HEK293 (cell line): ENCODE data around the gene ATP10A.

Experiments used
- CTCF ChIA-PET: fragments of 350-600 bp; formaldehyde crosslinking; extraction: SDS; loops from one replicate; lab custom pipeline; 2021; ENCODE audit warnings: antibody characterized with exemption; lab: Yijun Ruan, JAX
- POLR2A ChIA-PET: fragments of 300-600 bp; formaldehyde crosslinking; extraction: SDS; loops from one replicate; lab custom pipeline; 2020; ENCODE audit warnings: antibody characterized with exemption, inconsistent platforms; lab: Yijun Ruan, JAX
- H3K27ac ChIP-seq: fragments of 200-500 bp; sonication (Bioruptor generic); 2 replicates; pipeline ENCODE4 v1.5.1; 2014; ENCODE audit warnings: low read depth, low read length, control low read depth, inconsistent platforms; ENCODE audit errors: extremely low read depth
- H3K36me3 ChIP-seq, 2 experiments: fragments of 200-500 bp in 1 of 2; sonication (Bioruptor generic) in 1 of 2; 1 replicate in 1 of 2; 2 replicates in 1 of 2; pipeline ENCODE4 v1.5.1; 2014 to 2017; ENCODE audit warnings: inconsistent platforms in 2 of 2, low read length in 2 of 2; ENCODE audit not compliant: control insufficient read depth in 2 of 2, insufficient read depth in 1 of 2
- H3K4me1 ChIP-seq: fragments of 200-500 bp; sonication (Bioruptor generic); 2 replicates; pipeline ENCODE4 v1.5.1; 2014; ENCODE audit warnings: mild to moderate bottlenecking, low read length, inconsistent platforms; ENCODE audit not compliant: control insufficient read depth, insufficient read depth
- H3K4me3 ChIP-seq: 2 replicates; pipeline ENCODE4 v1.5.1; 2011; ENCODE audit warnings: low read depth, mild to moderate bottlenecking, control low read depth, low read length, moderate library complexity
- H3K9me3 ChIP-seq: fragments of 200-500 bp; sonication (Bioruptor generic); 2 replicates; pipeline ENCODE4 v1.5.1; 2014; ENCODE audit warnings: low read depth, low read length, inconsistent platforms; ENCODE audit not compliant: control insufficient read depth, insufficient read depth
- KLF1 ChIP-seq: fragments of 450-650 bp; formaldehyde crosslinking; IDR thresholded peaks from 2 replicates; pipeline ENCODE4 v1.5.1; 2016; ENCODE audit warnings: missing biosample characterization, missing genetic modification characterization
- KLF17 ChIP-seq: fragments of 450-650 bp; formaldehyde crosslinking; IDR thresholded peaks from 2 replicates; pipeline ENCODE4 v1.5.1; 2016; ENCODE audit warnings: missing biosample characterization, missing genetic modification characterization
- MYNN ChIP-seq: fragments of 450-650 bp; formaldehyde crosslinking; IDR thresholded peaks from 2 replicates; pipeline ENCODE4 v1.5.1; 2016; ENCODE audit warnings: missing biosample characterization, missing genetic modification characterization, borderline replicate concordance
- SETDB1 ChIP-seq: IDR thresholded peaks from one replicate; pipeline ENCODE4 v1.6.1; 2017; ENCODE audit warnings: mild to moderate bottlenecking, low read length, moderate library complexity, mixed read lengths; ENCODE audit not compliant: insufficient read length
- ZBTB21 ChIP-seq: fragments of 450-650 bp; formaldehyde crosslinking; IDR thresholded peaks from 2 replicates; pipeline ENCODE4 v1.5.1; 2017; ENCODE audit warnings: missing biosample characterization, missing genetic modification characterization
- ZBTB26 ChIP-seq: fragments of 450-650 bp; formaldehyde crosslinking; optimal IDR thresholded peaks from 2 replicates; pipeline ENCODE3; 2016; ENCODE audit warnings: missing biosample characterization, mild to moderate bottlenecking, missing genetic modification characterization
- ZBTB8A ChIP-seq: fragments of 450-650 bp; formaldehyde crosslinking; IDR thresholded peaks from 2 replicates; pipeline ENCODE4 v1.5.1; 2016; ENCODE audit warnings: missing biosample characterization, missing genetic modification characterization
- ZNF138 ChIP-seq: fragments of 450-650 bp; formaldehyde crosslinking; IDR thresholded peaks from 2 replicates; pipeline ENCODE4 v1.5.1; 2016; ENCODE audit warnings: missing biosample characterization, missing genetic modification characterization, borderline replicate concordance
- ZNF148 ChIP-seq: fragments of 450-650 bp; formaldehyde crosslinking; IDR thresholded peaks from 2 replicates; pipeline ENCODE4 v1.5.0; 2017; ENCODE audit warnings: missing biosample characterization, missing genetic modification characterization, borderline replicate concordance
- ZNF302 ChIP-seq: fragments of 450-650 bp; formaldehyde crosslinking; IDR thresholded peaks from 2 replicates; pipeline ENCODE4 v1.5.1; 2016; ENCODE audit warnings: missing biosample characterization, missing genetic modification characterization, low read depth
- ZNF37A ChIP-seq: fragments of 450-650 bp; IDR thresholded peaks from 2 replicates; pipeline ENCODE4 v1.5.1; 2018; ENCODE audit warnings: missing biosample characterization, missing genetic modification characterization
- ZNF391 ChIP-seq: fragments of 450-650 bp; formaldehyde crosslinking; IDR thresholded peaks from 2 replicates; pipeline ENCODE4 v1.5.1; 2016; ENCODE audit warnings: low read depth, missing biosample characterization, missing genetic modification characterization, borderline replicate concordance
- ZNF404 ChIP-seq: fragments of 450-650 bp; formaldehyde crosslinking; IDR thresholded peaks from 2 replicates; pipeline ENCODE4 v1.5.1; 2017; ENCODE audit warnings: missing biosample characterization, missing genetic modification characterization
- ZNF513 ChIP-seq: fragments of 450-650 bp; IDR thresholded peaks from 2 replicates; pipeline ENCODE4 v1.5.1; 2018; ENCODE audit warnings: missing biosample characterization, missing genetic modification characterization
- ZNF548 ChIP-seq: fragments of 450-650 bp; formaldehyde crosslinking; IDR thresholded peaks from 2 replicates; pipeline ENCODE4 v1.5.1; 2016; ENCODE audit warnings: missing biosample characterization, missing genetic modification characterization
- ZNF555 ChIP-seq: fragments of 450-650 bp; formaldehyde crosslinking; conservative IDR thresholded peaks from 2 replicates; pipeline ENCODE4 v1.5.1; 2017; ENCODE audit warnings: missing biosample characterization, mild to moderate bottlenecking, missing genetic modification characterization, inconsistent platforms
- ZNF629 ChIP-seq: fragments of 450-650 bp; formaldehyde crosslinking; IDR thresholded peaks from 2 replicates; pipeline ENCODE4 v1.5.1; 2017; ENCODE audit warnings: missing biosample characterization, missing genetic modification characterization
- ZNF639 ChIP-seq: fragments of 450-650 bp; formaldehyde crosslinking; IDR thresholded peaks from 2 replicates; pipeline ENCODE4 v1.5.1; 2016; ENCODE audit warnings: missing biosample characterization, missing genetic modification characterization
- ZNF660 ChIP-seq: fragments of 450-650 bp; IDR thresholded peaks from 2 replicates; pipeline ENCODE4 v1.5.1; 2018; ENCODE audit warnings: missing biosample characterization, mild to moderate bottlenecking, missing genetic modification characterization
- ZNF777 ChIP-seq: fragments of 450-650 bp; formaldehyde crosslinking; IDR thresholded peaks from 2 replicates; pipeline ENCODE4 v1.5.1; 2017; ENCODE audit warnings: missing biosample characterization, missing genetic modification characterization, borderline replicate concordance
- ZNF837 ChIP-seq: fragments of 450-650 bp; formaldehyde crosslinking; IDR thresholded peaks from 2 replicates; pipeline ENCODE4 v1.5.1; 2016; ENCODE audit warnings: missing biosample characterization, missing genetic modification characterization
- ZSCAN5A ChIP-seq: fragments of 450-650 bp; formaldehyde crosslinking; IDR thresholded peaks from 2 replicates; pipeline ENCODE4 v1.5.1; 2016; ENCODE audit warnings: missing biosample characterization, missing genetic modification characterization
- ZXDB ChIP-seq: fragments of 450-650 bp; formaldehyde crosslinking; IDR thresholded peaks from 2 replicates; pipeline ENCODE4 v1.5.1; 2016; ENCODE audit warnings: missing biosample characterization, missing genetic modification characterization

The ATP10A gene

GRCh38 chr15:25866874-25867273 lies 3.7 kb upstream of the ATP10A start (continued):
- TF ChIP-seq ZNF148 (tag by site-specific recombination) (no peak), ZBTB8A (tag by site-specific recombination) (no peak), ZBTB26 (tag by site-specific recombination) (no peak), ZNF513 (no peak), ZNF777 (no peak), KLF1 (tag by site-specific recombination) (no peak), ZNF837 (tag by site-specific recombination) (no peak), ZSCAN5A (tag by site-specific recombination) (no peak), ZNF391 (no peak), ZNF639 (tag by site-specific recombination) (no peak)
- TF ChIP-seq, all 188 proteins: peak for 0

- TF ChIP-seq ZNF548 (tag by site-specific recombination) (no peak), ZNF660 (tag by site-specific recombination) (no peak), KLF17 (tag by site-specific recombination) (no peak), ZNF302 (tag by site-specific recombination) (no peak), ZNF37A (tag by site-specific recombination) (no peak), ZNF629 (tag by site-specific recombination) (no peak), ZXDB (tag by site-specific recombination) (no peak), ZNF138 (no peak), ZBTB21 (tag by site-specific recombination) (no peak), ZNF404 (tag by site-specific recombination) (no peak), MYNN (tag by site-specific recombination) (no peak), ZNF555 (no peak), SETDB1 (no peak)
- Histone ChIP-seq H3K27ac (no peak overlapping the region), H3K4me3 (no peak overlapping the region), H3K4me1 (no peaks in the 10 kb centered on the region), H3K9me3 (no peaks in the 10 kb centered on the region), H3K36me3 (no peaks in the 10 kb centered on the region)
- ChIA-PET CTCF (no interaction called here), POLR2A (no interaction called here)
These were observed 3.1 kb upstream of the ATP10A start for GRCh38 chr15:25866251-25866650.
